ENCODE results near the gene ACMSD. TPM values are rescaled to one million over a fixed set of nuclear protein-coding genes. Genes with fewer than 3 reads are reported as not detected.

Gene ACMSD
- total and polyA plus RNA-seq, 10 of the 15 experiments (the other 5 are each of a cell fraction or from before 2014, with no cell fraction given), result 0.08 TPM; not detected in 9

- TF ChIP-seq JUNB (IDR thresholded peaks at IDR 0.05), result no peak
- TF ChIP-seq SMAD5 (IDR thresholded peaks at IDR 0.05; ENCODE audit: low read depth), result no peak
Observed at GRCh38 chr2:134862674-134863073, 24.3 kb downstream of the ACMSD start (continued).

GRCh38 chr2:134863446-134863845 is 25.0 kb downstream of the ACMSD start:
- no peak for TF ChIP-seq BCLAF1 (IDR thresholded peaks at IDR 0.05)
- no peak for TF ChIP-seq POLR2AphosphoS2 (IDR thresholded peaks at IDR 0.05; ENCODE audit: low read depth, low read length)
- no peak for TF ChIP-seq EZH2 (IDR thresholded peaks at IDR 0.05; ENCODE audit: borderline replicate concordance, control insufficient read depth, low read depth, low read length)
- no peak for TF ChIP-seq ZNF24 (IDR thresholded peaks at IDR 0.05)
- no peak for TF ChIP-seq RAD51 (IDR thresholded peaks at IDR 0.05)
- TF ChIP-seq CREB1 (IDR thresholded peaks at IDR 0.05; ENCODE audit: low read depth), result no peak
- no peak for TF ChIP-seq NFXL1 (IDR thresholded peaks at IDR 0.05; ENCODE audit: borderline replicate concordance)
- no peak for TF ChIP-seq ATF2 (IDR thresholded peaks at IDR 0.05; ENCODE audit: low read length)
- TF ChIP-seq POLR2AphosphoS5 (IDR thresholded peaks at IDR 0.05; ENCODE audit: low read length), result no peak
- no peak for TF ChIP-seq ZZZ3 (IDR thresholded peaks at IDR 0.05; ENCODE audit: control insufficient read depth, insufficient read length, low read depth)
- TF ChIP-seq NFIC (IDR thresholded peaks at IDR 0.05; ENCODE audit: low read depth, low read length), result no peak
- TF ChIP-seq TCF12 (IDR thresholded peaks at IDR 0.05; ENCODE audit: low read depth, low read length), result no peak
- TF ChIP-seq ASH2L (IDR thresholded peaks at IDR 0.05; ENCODE audit: borderline replicate concordance, low read depth), result no peak
- Histone ChIP-seq H3K4me1 (ENCODE audit: control insufficient read depth, insufficient read depth, low read length) (no peaks in the 10 kb centered on the region), H3K27me3 (replicated peaks in 1 of 2; ENCODE audit: control insufficient read depth in 2 of 2, insufficient read depth in 2 of 2, low read length in 1 of 2) (no peaks in the 10 kb centered on the region), H3K4me2 (ENCODE audit: control insufficient read depth, insufficient read depth) (no peak overlapping the region), H2AFZ (ENCODE audit: control insufficient read depth, low read depth, low read length) (no peak overlapping the region), H3K27ac (ENCODE audit: control insufficient read depth, insufficient read depth) (no peak overlapping the region), H3K36me3 (ENCODE audit: control insufficient read depth in 2 of 2, insufficient read depth in 2 of 2, low read length in 1 of 2) (no peaks in the 10 kb centered on the region), H3K79me2 (ENCODE audit: control insufficient read depth, insufficient read depth, low read length) (no peaks in the 10 kb centered on the region), H3K9me3 (replicated peaks; ENCODE audit: control insufficient read depth, insufficient read depth, low read length) (no peaks in the 10 kb centered on the region), H4K20me1 (ENCODE audit: control insufficient read depth, insufficient read depth) (no peaks in the 10 kb centered on the region), H3K9ac (ENCODE audit: control insufficient read depth, insufficient read depth, low read length) (no peak overlapping the region), H3K4me3 (no peak overlapping the region)
- RAD21 ChIA-PET (ENCODE audit: unreplicated experiment), result no interaction called here
- intact Hi-C loops (cut with micrococcal nuclease; ENCODE audit: unreplicated experiment), result no loop called here
- SMC1A ChIA-PET (ENCODE audit: uncharacterized antibody, unreplicated experiment), result no interaction called here
- DNase-seq (ENCODE audit: low read depth, low spot score) (no peak), ATAC-seq (no peak), FAIRE-seq (no peak)
- CTCF ChIA-PET, result no interaction called here
- no TSS peak for BruUV-seq (replicated peaks)
- in situ Hi-C loops (cut with MboI), result no loop called here
- WGBS (ENCODE audit: insufficient coverage, insufficient replicate concordance, low lambda C conversion rate, missing lambda C conversion rate), result 65% methylated on average over 20 of the region's 20 CpGs
- POLR2A ChIA-PET, result no interaction called here

Data from GM12878 (cell line).